A673 (cell line): ENCODE measurements around the gene ATG7.

Source experiments
- CTCF ChIP-seq: fragments of 300-800, 200-600 bp; sonication (generic); conservative IDR thresholded peaks from 2 replicates; pipeline ENCODE4 v1.5.1; 2017; ENCODE audit warnings: low read depth, mild to moderate bottlenecking, antibody characterized with exemption, low read length, moderate library complexity, mixed read lengths
- EZH2 ChIP-seq: fragments of 200-600 bp; sonication (generic); IDR thresholded peaks from 2 replicates; pipeline ENCODE4 v1.6.1; 2017; ENCODE audit warnings: borderline replicate concordance, low read depth, mild to moderate bottlenecking, mixed read lengths, antibody characterized with exemption, low read length; ENCODE audit not compliant: poor library complexity, severe bottlenecking

GRCh38 chr3:11287404-11287803 lies 15.2 kb downstream of the ATG7 start:
- no peak for TF ChIP-seq EZH2
- no peak for TF ChIP-seq CTCF
